Neuron (in vitro differentiated cells): ENCODE measurements around the gene LRRTM1.

Source experiments
- H2AFZ ChIP-seq: one replicate; pipeline ENCODE4 v1.6.1; 2013; ENCODE audit warnings: low read depth, mild to moderate bottlenecking, inconsistent platforms, low read length, moderate library complexity
- H3K27me3 ChIP-seq: one replicate; pipeline ENCODE4 v1.6.1; 2013; ENCODE audit warnings: low read length; ENCODE audit not compliant: insufficient read depth
- H3K36me3 ChIP-seq: one replicate; pipeline ENCODE4 v1.6.1; 2013; ENCODE audit warnings: low read length; ENCODE audit not compliant: insufficient read depth
- H3K4me1 ChIP-seq: one replicate; pipeline ENCODE4 v1.6.1; 2013; ENCODE audit warnings: low read length; ENCODE audit not compliant: insufficient read depth
- H3K4me3 ChIP-seq: 2 replicates; pipeline ENCODE4 v1.5.1; 2013; ENCODE audit warnings: mild to moderate bottlenecking, low read length, moderate library complexity
- H3K9me3 ChIP-seq: one replicate; pipeline ENCODE4 v1.6.1; 2013; ENCODE audit warnings: low read length

LRRTM1 gene

GRCh38 chr2:80324525-80324924 is 20.0 kb upstream of the LRRTM1 start:
- H2AFZ ChIP-seq = no peak overlapping the region
- no peaks in the 10 kb centered on the region for H3K9me3 ChIP-seq
- no peak overlapping the region for H3K4me3 ChIP-seq
- no peaks in the 10 kb centered on the region for H3K4me1 ChIP-seq
- H3K36me3 ChIP-seq = no peaks in the 10 kb centered on the region
- H3K27me3 ChIP-seq = peaks cover 5% of the 10 kb centered on the region

DNA sequence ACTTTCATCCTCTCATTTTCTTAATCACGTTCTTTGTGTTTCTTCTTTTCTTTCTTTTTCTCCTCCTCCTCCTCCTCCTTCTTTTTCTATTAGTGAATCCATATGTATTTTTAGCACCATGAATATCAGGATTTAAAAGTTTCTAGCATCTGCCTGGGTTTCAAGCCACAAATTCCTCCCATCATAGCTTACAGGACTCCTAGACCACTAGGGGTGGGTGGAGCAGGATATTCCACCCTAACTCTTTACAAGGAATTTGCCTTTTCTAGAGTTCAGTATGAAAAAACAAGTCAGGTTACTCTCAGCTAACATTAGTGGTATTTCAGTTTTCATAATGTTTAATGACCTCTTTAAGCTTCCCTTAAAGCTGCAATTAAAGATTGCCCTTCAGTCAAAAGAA is 19.1 kb upstream of the LRRTM1 start:
- Histone ChIP-seq H3K27me3 (peaks cover 5% of the 10 kb centered on the region), H3K36me3 (no peaks in the 10 kb centered on the region), H3K9me3 (no peaks in the 10 kb centered on the region), H3K4me1 (no peaks in the 10 kb centered on the region), H2AFZ (no peak overlapping the region), H3K4me3 (no peak overlapping the region)

DNA sequence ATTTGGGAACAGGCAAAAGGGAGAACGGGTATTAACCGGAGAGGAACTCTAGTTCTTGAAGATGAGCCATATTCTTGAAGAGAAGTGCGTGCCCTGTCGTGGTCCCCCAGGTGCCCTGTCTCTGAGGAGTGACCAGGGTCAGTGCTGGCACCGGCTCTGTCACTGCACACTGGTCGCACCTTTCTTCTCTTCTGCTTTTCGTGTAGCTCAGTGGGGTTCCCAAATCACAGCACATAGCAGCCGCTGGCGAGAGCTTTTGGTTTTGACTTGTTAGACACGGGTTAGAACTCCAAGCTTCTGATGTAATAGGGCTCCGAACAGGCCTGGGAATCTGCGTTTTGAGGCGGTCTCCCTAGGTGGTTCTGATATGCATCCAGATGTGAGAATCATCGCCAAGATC is 18.4 kb upstream of the LRRTM1 start:
- Histone ChIP-seq H3K9me3 (no peaks in the 10 kb centered on the region), H3K36me3 (no peaks in the 10 kb centered on the region), H3K4me3 (no peak overlapping the region), H2AFZ (no peak overlapping the region), H3K27me3 (peaks cover 5% of the 10 kb centered on the region), H3K4me1 (no peaks in the 10 kb centered on the region)

DNA sequence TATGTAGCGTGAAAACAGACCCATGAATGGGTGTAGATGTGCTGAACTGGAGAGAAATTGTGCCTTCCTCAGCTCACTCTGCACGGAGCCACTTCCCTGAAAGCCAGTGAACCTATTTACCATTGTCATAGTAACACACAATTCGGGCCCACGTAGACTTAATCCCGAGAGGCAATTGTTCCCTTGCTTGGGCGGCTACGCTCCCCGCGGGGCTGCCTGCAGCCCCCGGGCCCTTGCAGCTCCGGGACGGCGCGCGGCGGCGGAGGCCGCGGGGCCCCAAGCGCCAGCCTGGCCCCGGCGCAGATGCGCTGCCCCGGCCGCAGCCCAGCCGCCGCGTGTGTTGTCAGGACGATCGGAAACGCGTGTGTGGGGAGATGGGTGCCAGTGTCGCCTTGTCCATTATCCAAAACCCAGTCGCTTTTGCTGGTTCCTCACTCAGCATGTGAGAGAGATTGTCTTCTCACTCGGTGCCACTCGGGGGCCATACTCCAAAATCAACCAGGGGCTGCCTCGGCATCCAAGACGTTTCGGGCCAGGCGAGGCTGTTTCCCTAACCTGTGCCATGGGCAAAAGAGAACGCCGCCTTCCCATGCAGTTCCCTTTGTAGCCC is 17.9 kb upstream of the LRRTM1 start:
- Histone ChIP-seq H3K4me1 (no peaks in the 10 kb centered on the region), H3K9me3 (no peaks in the 10 kb centered on the region), H2AFZ (no peak overlapping the region), H3K4me3 (no peak overlapping the region), H3K27me3 (peaks cover 5% of the 10 kb centered on the region), H3K36me3 (no peaks in the 10 kb centered on the region)

GRCh38 chr2:80312282-80312839 is 7.8 kb upstream of the LRRTM1 start:
- Histone ChIP-seq H3K27me3 (no peaks in the 10 kb centered on the region), H3K4me1 (no peaks in the 10 kb centered on the region), H3K9me3 (no peaks in the 10 kb centered on the region), H3K36me3 (no peaks in the 10 kb centered on the region), H3K4me3 (no peak overlapping the region), H2AFZ (no peak overlapping the region)

- Histone ChIP-seq H3K4me1 (no peaks in the 10 kb centered on the region), H3K36me3 (no peaks in the 10 kb centered on the region), H2AFZ (no peak overlapping the region), H3K9me3 (no peaks in the 10 kb centered on the region), H3K4me3 (no peak overlapping the region), H3K27me3 (no peaks in the 10 kb centered on the region)
Observed at GRCh38 chr2:80311304-80311703, 6.8 kb upstream of the LRRTM1 start.

DNA sequence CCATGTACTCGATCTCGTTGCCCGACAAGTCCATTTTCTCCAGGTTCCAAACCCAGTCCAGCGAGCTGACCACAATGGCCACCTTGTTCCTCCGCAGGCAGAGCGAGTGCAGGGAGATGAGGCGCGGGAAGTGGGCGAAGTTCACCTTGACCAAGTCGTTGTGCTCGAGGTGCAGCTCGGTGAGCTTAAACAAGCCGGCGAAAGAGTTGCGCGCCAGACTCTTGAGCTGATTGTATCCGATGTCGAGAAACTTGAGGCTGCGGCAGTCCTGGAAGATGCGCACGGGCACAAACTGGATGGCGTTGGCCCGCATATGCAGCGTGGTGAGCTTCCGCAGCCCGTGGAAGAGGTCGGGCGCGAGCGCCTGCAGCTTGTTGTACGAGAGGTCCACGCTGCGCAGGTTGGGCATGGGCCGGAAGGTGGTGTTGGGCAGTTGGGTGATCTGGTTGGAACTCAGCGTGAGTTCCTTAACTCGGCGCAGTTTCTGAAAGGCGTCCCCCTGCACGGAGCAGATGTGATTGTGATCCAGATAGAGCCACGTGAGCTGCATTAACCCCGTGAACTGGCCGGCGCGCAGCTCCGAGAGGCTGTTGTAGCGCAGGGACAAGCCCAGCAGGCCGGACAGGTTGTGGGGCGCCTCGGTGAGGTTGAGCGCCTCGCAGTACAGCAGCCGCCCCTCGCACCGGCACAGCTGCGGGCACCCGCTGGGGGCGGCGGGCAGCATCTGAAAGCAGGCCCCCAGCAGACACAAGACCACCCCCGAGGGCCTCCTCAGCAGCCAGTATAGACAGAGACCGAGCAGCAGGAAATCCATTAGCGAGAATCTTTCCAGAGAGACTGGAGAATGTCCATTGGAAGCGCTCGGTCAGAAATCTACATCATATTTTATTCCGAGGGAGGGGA is 1.3 kb downstream of the LRRTM1 start:
- Histone ChIP-seq H3K9me3 (peaks cover 2% of the 10 kb centered on the region), H3K36me3 (no peaks in the 10 kb centered on the region), H3K27me3 (peaks cover 23% of the 10 kb centered on the region), H2AFZ (peak overlapping the region; percentile 85), H3K4me1 (peaks cover 11% of the 10 kb centered on the region), H3K4me3 (peak overlapping the region; percentile 57)

DNA sequence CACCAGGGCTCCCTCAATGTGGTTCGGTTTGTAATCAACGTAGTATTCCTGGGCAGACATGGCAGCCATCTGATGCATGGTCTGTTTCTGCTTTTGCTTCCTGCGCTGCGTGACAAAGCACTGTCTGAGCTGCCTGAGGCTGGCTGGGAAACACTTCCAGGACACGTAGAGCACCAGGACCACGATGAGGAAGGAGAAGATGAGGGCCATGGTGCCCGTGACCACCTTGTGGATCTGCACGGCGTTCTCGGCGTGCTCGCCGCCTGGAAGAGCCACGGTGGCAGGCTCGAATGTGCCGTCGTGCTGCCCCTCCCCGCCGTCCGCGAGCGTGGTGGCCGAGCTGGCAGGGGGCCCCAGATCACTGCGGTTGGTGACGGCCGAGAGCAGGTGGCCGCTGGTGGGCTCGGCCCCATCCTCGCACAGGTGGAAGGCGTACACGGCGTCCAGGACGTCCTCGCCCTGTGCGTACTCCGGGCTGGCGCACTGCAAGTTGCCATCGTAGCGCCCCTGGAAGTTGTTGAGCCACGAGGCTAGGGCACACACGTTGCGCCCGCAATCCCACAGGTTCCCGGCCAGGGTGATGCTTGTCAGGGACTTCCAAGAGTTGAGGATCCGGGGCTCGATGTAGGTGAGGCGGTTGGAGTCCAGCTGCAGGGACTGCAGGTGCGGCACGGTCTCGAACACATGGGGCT is 2.1 kb downstream of the LRRTM1 start:
- no peak overlapping the region for H2AFZ ChIP-seq
- H3K36me3 ChIP-seq = no peaks in the 10 kb centered on the region
- H3K9me3 ChIP-seq = peaks cover 2% of the 10 kb centered on the region
- peaks cover 23% of the 10 kb centered on the region for H3K27me3 ChIP-seq
- peaks cover 11% of the 10 kb centered on the region for H3K4me1 ChIP-seq
- no peak overlapping the region for H3K4me3 ChIP-seq

- H2AFZ ChIP-seq = no peak overlapping the region
- no peak overlapping the region for H3K4me3 ChIP-seq
- H3K36me3 ChIP-seq = no peaks in the 10 kb centered on the region
- peaks cover 2% of the 10 kb centered on the region for H3K9me3 ChIP-seq
- peaks cover 11% of the 10 kb centered on the region for H3K4me1 ChIP-seq
- peaks cover 23% of the 10 kb centered on the region for H3K27me3 ChIP-seq
Observed at GRCh38 chr2:80302001-80302313, 2.6 kb downstream of the LRRTM1 start.

DNA sequence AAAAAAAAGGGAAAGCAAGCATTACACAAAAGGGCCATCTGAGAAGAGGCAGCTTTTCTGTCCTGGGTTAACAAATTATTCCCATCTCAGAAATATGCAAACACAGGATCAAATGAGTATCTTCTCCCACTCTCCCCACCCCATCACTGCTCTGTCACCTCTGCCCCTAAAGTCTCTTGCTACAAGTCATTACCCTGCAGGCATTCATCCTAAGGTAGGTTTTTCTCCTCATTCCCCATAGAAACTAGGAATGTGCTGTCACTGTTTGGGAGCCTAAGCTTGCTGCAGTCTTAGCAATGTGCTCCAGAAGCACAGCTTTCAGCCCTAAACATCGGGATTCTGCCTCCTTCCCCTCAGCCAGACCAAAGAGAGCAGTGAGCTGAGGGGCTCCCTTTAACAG is 3.6 kb downstream of the LRRTM1 start:
- peaks cover 23% of the 10 kb centered on the region for H3K27me3 ChIP-seq
- peaks cover 11% of the 10 kb centered on the region for H3K4me1 ChIP-seq
- H3K9me3 ChIP-seq = peaks cover 2% of the 10 kb centered on the region
- no peak overlapping the region for H2AFZ ChIP-seq
- H3K4me3 ChIP-seq = no peak overlapping the region
- no peaks in the 10 kb centered on the region for H3K36me3 ChIP-seq

DNA sequence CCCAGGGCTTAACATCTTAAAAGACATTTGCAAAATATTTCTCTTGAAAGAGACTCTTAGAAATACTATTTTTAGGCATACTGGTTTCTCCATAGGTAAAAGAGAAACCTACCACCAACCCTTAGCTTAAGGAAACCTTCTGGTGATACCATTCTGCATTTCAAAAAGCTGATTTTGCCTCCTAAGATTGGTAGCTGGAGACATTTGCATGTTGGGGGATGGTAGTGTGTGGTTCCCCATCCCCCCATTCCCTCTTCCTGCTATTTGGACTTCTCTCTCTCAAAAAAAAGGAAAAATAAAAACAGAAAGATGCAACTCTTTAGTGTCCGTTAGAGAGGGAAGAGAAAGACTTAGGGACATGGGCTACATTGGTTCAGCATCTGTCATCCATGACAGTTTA is 4.2 kb downstream of the LRRTM1 start:
- Histone ChIP-seq H2AFZ (no peak overlapping the region), H3K4me1 (peaks cover 11% of the 10 kb centered on the region), H3K4me3 (no peak overlapping the region), H3K36me3 (no peaks in the 10 kb centered on the region), H3K9me3 (peaks cover 2% of the 10 kb centered on the region), H3K27me3 (peaks cover 23% of the 10 kb centered on the region)

GRCh38 chr2:80299661-80300060 is 4.9 kb downstream of the LRRTM1 start:
- H3K27me3 ChIP-seq = peaks cover 21% of the 10 kb centered on the region

GRCh38 chr2:80298954-80299353 is 5.6 kb downstream of the LRRTM1 start:
- Histone ChIP-seq H3K27me3 (peaks cover 21% of the 10 kb centered on the region), H3K4me1 (peaks cover 5% of the 10 kb centered on the region), H3K4me3 (no peak overlapping the region), H3K36me3 (no peaks in the 10 kb centered on the region), H3K9me3 (peaks cover 2% of the 10 kb centered on the region), H2AFZ (no peak overlapping the region)

More at GRCh38 chr2:80299661-80300060, 4.9 kb downstream of the LRRTM1 start:
- no peak overlapping the region for H3K4me3 ChIP-seq
- no peak overlapping the region for H2AFZ ChIP-seq
- no peaks in the 10 kb centered on the region for H3K36me3 ChIP-seq
- H3K9me3 ChIP-seq = peaks cover 2% of the 10 kb centered on the region
- H3K4me1 ChIP-seq = peaks cover 7% of the 10 kb centered on the region
